ENCODE data around the gene GDF7. TPM values are rescaled to one million over a fixed set of nuclear protein-coding genes. Genes with fewer than 3 reads are reported as not detected.

The GDF7 gene
- polyA plus RNA-seq, 1 of the 3 experiments (the other 2 are of a cell fraction) = 0.02 TPM

DNA sequence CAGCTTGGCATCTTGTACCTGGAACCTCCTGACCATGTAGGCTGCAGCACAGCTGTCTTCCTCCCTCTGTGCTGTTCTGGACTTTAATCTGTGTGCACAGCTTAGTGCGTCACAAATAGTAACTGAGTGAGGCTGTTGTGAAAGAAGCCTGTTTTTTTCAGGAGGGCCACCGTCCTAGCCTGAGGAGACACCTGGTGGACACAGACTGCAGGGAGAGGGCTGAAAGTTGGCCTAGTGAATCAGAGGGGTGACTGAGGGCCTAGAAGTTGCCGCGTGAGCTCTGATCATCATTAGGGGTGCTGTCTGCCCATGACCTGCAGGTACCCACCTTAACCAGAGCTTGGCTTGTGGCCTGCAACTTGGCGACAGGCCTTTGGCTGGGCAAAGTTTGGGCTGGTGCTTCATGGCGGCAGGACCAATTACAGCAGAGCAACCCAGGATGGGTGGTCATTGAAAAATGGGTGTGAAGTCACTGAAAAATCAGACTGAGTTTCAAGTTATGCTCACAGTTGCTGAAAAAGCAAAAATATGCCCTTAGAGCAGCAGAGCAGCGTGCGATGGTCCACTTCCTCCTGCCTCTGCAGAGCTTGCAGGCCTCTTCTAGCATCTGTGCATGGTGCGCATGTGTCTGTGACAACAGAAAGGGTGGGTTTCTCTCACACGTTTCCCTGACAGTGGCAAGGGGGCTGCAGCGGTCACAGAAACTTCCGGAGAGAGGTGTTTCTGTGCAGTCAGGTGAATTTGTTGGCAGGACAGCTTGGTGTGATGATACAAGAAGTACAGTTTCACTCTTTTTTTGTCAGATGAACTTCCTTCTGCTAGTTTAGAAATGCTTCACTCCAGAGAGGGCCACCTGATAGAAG lies 9.6 kb downstream of the GDF7 start:
- Histone ChIP-seq H3K27me3 (ENCODE audit: insufficient read depth) (peaks cover 2% of the 10 kb centered on the region), H3K4me3 (ENCODE audit: low read depth in 2 of 2, low read length in 1 of 2) (no peak overlapping the region), H3F3A (replicated peaks; ENCODE audit: insufficient read depth) (peaks cover 6% of the 10 kb centered on the region), H2AFZ (ENCODE audit: low read depth) (no peak overlapping the region), H3K9me2 (no peaks in the 10 kb centered on the region), H3K9ac (no peak overlapping the region), H3K4me1 (ENCODE audit: control insufficient read depth in 1 of 2, insufficient read depth in 2 of 2, low read depth in 1 of 2, low read length in 1 of 2) (peaks cover 5 to 6% of the 10 kb centered on the region in 2 experiments; a peak in 3 of 4 replicates), H4K20me1 (ENCODE audit: insufficient read depth) (no peaks in the 10 kb centered on the region), H3K4me2 (no peak overlapping the region), H3K27ac (ENCODE audit: low read depth in 2 of 2, low read length in 1 of 2) (no peak overlapping the region), H3K9me3 (no peaks in the 10 kb centered on the region), H3K79me2 (ENCODE audit: insufficient read depth) (no peaks in the 10 kb centered on the region), H3K36me3 (replicated peaks in 1 of 2; ENCODE audit: control insufficient read depth in 1 of 2, insufficient read depth in 2 of 2, low read length in 1 of 2) (peaks cover 0 to 23% of the 10 kb centered on the region in 2 experiments)
- CTCF ChIA-PET = interaction anchor here (0.6 to 10.2 kb wide), 19 partner anchors 10 to 441 kb away, joined by 3 to 232 read pairs (median 5); partner anchors contain the start of genes GDF7 and HS1BP3
- DNase-seq = no peak
- POLR2A ChIA-PET = interaction anchor here (0.8 to 1.0 kb wide), 2 partner anchors 15 to 25 kb away, joined by 3 to 4 read pairs; partner anchors contain the start of gene HS1BP3
- WGBS (ENCODE audit: low lambda C conversion rate) = 87% methylated on average over 12 of the region's 12 CpGs
- TF ChIP-seq, protein P1, sequence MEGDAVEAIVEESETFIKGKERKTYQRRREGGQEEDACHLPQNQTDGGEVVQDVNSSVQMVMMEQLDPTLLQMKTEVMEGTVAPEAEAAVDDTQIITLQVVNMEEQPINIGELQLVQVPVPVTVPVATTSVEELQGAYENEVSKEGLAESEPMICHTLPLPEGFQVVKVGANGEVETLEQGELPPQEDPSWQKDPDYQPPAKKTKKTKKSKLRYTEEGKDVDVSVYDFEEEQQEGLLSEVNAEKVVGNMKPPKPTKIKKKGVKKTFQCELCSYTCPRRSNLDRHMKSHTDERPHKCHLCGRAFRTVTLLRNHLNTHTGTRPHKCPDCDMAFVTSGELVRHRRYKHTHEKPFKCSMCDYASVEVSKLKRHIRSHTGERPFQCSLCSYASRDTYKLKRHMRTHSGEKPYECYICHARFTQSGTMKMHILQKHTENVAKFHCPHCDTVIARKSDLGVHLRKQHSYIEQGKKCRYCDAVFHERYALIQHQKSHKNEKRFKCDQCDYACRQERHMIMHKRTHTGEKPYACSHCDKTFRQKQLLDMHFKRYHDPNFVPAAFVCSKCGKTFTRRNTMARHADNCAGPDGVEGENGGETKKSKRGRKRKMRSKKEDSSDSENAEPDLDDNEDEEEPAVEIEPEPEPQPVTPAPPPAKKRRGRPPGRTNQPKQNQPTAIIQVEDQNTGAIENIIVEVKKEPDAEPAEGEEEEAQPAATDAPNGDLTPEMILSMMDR (IDR thresholded peaks at IDR 0.05) = 0 out of 2 replicates have a peak, but pooled peaks have one; percentile 8
- TF ChIP-seq RAD21 (IDR thresholded peaks at IDR 0.05; ENCODE audit: low read length) = peak; percentile 8; the same call in 1 of the 2 replicates
- no peak for TF ChIP-seq SIN3A (IDR thresholded peaks at IDR 0.05; ENCODE audit: borderline replicate concordance, low read depth, low read length)
- no peak for TF ChIP-seq TEAD4 (IDR thresholded peaks at IDR 0.05; ENCODE audit: borderline replicate concordance, insufficient read depth)

DNA sequence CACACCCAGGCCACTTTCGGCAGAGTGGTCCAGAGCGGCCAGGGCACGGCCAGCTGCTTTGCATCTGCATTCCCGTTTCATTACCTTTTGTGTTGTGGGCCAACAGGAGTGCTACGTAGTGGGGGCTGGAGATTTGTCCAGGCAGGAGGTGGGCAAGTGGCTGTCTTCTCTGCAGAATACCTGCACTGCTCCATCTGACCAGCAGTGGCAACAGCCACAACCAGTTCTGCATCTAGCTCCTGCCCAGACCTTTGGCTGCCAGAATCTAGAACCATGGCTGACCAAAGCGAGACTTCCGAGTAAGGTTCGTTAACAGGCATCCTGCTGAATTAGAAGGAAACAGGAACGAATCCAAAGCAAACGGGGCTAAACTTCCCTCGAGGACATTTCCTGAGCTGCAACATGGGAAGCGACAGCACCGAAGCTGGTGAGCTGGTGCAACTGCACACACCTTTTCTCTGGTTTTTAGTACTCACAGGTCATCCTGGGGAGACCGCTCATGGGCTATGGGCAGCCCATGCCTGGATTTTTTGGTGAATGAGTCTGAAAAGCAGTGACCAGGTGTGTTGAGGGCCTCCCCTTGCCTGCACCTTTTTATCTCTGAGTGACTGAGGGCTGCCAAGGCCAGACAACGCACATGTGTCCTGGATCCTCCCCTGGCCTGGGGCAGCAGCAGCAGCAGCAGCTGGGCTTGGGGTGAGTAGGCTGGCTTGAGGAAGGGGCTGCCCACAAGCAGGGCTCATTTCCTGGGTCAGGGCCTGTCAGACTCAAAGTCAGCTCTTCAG lies 10.5 kb downstream of the GDF7 start:
- CTCF ChIA-PET = interaction anchor here (0.6 to 10.2 kb wide), 19 partner anchors 14 to 407 kb away, joined by 3 to 232 read pairs (median 5); partner anchors contain the start of genes GDF7 and HS1BP3

More for the DNA sequence above, 10.5 kb downstream of the GDF7 start:
- Histone ChIP-seq H3K36me3 (replicated peaks in 1 of 2; ENCODE audit: control insufficient read depth in 1 of 2, insufficient read depth in 2 of 2, low read length in 1 of 2) (peaks cover 0 to 25% of the 10 kb centered on the region in 2 experiments), H3K4me2 (no peak overlapping the region), H3K9me3 (no peaks in the 10 kb centered on the region), H3K4me3 (ENCODE audit: low read depth in 2 of 2, low read length in 1 of 2) (no peak overlapping the region), H3K27ac (ENCODE audit: low read depth in 2 of 2, low read length in 1 of 2) (no peak overlapping the region), H3K9me2 (no peaks in the 10 kb centered on the region), H3F3A (replicated peaks; ENCODE audit: insufficient read depth) (peaks cover 6% of the 10 kb centered on the region), H3K79me2 (ENCODE audit: insufficient read depth) (no peaks in the 10 kb centered on the region), H3K4me1 (ENCODE audit: control insufficient read depth in 1 of 2, insufficient read depth in 2 of 2, low read depth in 1 of 2, low read length in 1 of 2) (peaks cover 5 to 6% of the 10 kb centered on the region in 2 experiments; a peak in 3 of 4 replicates), H2AFZ (ENCODE audit: low read depth) (no peak overlapping the region), H4K20me1 (ENCODE audit: insufficient read depth) (no peaks in the 10 kb centered on the region), H3K9ac (no peak overlapping the region), H3K27me3 (ENCODE audit: insufficient read depth) (no peaks in the 10 kb centered on the region; the same call in 1 of the 2 replicates)
- POLR2A ChIA-PET = interaction anchor here (1.0 kb wide), 1 partner anchor 231 kb away, joined by 3 read pairs; the partner anchor contains the start of gene RHOB
- TF ChIP-seq FOSL2 (IDR thresholded peaks at IDR 0.05; ENCODE audit: borderline replicate concordance, low read depth) (no peak), POLR2AphosphoS5 (IDR thresholded peaks at IDR 0.05; ENCODE audit: low read depth, low read length) (no peak), TAF1 (IDR thresholded peaks at IDR 0.05; ENCODE audit: borderline replicate concordance, low read depth, low read length) (no peak), MEF2A (IDR thresholded peaks at IDR 0.05; ENCODE audit: borderline replicate concordance, low read depth) (no peak), EZH2phosphoT487 (IDR thresholded peaks at IDR 0.05; ENCODE audit: borderline replicate concordance, low read depth) (no peak), NRF1 (IDR thresholded peaks at IDR 0.05; ENCODE audit: low read depth, low read length) (no peak), TCF12 (IDR thresholded peaks at IDR 0.05) (no peak), ELF1 (IDR thresholded peaks at IDR 0.05) (no peak), SMC3 (IDR thresholded peaks at IDR 0.05; ENCODE audit: low read depth, low read length) (no peak), SIN3A (IDR thresholded peaks at IDR 0.05; ENCODE audit: borderline replicate concordance, low read depth, low read length) (no peak), MXI1 (IDR thresholded peaks at IDR 0.05; ENCODE audit: low read depth, low read length) (no peak), JUND (IDR thresholded peaks at IDR 0.05) (no peak), EP300 (IDR thresholded peaks at IDR 0.05; ENCODE audit: borderline replicate concordance in 1 of 2, low read depth in 1 of 2, low read length in 1 of 2) (no peak), GATA2 (CRISPR knock-in tag; IDR thresholded peaks at IDR 0.05) (no peak)
- TF ChIP-seq, protein P2, sequence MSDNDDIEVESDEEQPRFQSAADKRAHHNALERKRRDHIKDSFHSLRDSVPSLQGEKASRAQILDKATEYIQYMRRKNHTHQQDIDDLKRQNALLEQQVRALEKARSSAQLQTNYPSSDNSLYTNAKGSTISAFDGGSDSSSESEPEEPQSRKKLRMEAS (IDR thresholded peaks at IDR 0.05; ENCODE audit: low read depth) = no peak
- 90% methylated on average over 14 of the region's 15 CpGs for WGBS (ENCODE audit: low lambda C conversion rate)
- DNase-seq = no peak
